VCaP (cell line): ENCODE measurements around the gene SNRPF.
"Not testable (repeated sequence)": the region's sequence is repeated elsewhere in the genome, so short reads cannot be mapped to it uniquely, and the experiment has no call there.

Experiments used
- H3K27ac ChIP-seq: fragments of 450-650 bp; 2 replicates; pipeline ENCODE4 v1.5.1; 2017
- TF ChIP-seq, protein P1 (sequence below): fragments of 450-650 bp; conservative IDR thresholded peaks from 2 replicates; pipeline ENCODE4 v1.5.1; 2017; ENCODE audit warnings: mild to moderate bottlenecking, moderate library complexity

SNRPF gene

DNA sequence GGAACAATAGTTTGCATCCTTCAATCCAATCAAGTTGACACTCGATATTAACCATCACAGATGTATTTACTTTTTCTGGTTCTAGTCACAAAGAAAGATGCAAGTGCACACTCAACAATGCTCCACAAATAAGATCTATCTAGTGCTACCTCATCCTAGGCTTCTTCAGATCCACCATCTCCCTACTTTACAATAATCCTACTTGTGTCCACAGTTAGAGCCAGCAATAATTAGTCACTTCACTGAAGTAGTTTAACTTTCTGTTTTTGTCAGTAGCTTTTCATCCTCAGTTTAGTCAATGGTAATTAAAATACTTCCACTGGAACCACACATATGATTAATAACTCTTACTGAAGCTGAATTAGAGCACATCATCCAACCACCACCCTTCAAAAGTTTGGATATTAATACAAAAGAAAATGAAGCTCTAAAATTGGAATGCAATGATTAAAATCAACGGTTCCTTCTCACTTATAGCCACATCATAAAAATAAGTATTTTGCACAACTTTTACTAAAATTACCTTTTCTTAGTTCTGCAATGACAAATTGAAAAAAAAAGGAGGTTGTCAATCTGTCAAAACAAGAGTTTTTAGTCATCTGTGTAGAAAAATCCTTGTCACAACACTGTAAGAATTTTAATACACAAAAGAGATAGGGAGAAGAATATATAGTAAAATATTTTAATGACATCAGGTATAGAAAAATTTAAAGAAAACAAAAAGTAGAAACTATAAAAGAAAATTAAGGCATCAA, 28.2 kb upstream of the SNRPF start:
- TF ChIP-seq, protein P1, sequence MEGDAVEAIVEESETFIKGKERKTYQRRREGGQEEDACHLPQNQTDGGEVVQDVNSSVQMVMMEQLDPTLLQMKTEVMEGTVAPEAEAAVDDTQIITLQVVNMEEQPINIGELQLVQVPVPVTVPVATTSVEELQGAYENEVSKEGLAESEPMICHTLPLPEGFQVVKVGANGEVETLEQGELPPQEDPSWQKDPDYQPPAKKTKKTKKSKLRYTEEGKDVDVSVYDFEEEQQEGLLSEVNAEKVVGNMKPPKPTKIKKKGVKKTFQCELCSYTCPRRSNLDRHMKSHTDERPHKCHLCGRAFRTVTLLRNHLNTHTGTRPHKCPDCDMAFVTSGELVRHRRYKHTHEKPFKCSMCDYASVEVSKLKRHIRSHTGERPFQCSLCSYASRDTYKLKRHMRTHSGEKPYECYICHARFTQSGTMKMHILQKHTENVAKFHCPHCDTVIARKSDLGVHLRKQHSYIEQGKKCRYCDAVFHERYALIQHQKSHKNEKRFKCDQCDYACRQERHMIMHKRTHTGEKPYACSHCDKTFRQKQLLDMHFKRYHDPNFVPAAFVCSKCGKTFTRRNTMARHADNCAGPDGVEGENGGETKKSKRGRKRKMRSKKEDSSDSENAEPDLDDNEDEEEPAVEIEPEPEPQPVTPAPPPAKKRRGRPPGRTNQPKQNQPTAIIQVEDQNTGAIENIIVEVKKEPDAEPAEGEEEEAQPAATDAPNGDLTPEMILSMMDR: no peak
- H3K27ac ChIP-seq: peak overlapping the region; percentile 44

DNA sequence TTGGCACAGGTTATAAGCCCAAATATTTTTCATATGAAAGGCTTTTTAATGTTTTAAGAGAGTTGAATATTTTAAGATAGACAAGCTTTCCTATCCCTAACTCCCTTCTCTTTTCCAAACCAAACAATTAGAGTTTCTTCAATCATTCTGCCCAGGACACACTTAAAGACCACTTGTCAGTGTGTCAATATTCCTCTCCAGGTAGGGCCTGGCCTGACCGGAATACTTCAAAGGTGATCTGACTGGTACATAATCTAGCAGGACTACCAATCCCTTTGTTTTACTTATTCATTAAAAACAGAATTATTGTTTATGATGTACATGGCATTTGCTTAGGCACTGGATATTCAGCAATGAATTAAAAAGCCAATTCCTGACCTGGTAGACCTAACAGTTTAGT, 24.2 kb upstream of the SNRPF start:
- no peak overlapping the region for H3K27ac ChIP-seq
- TF ChIP-seq, protein P1: no peak

DNA sequence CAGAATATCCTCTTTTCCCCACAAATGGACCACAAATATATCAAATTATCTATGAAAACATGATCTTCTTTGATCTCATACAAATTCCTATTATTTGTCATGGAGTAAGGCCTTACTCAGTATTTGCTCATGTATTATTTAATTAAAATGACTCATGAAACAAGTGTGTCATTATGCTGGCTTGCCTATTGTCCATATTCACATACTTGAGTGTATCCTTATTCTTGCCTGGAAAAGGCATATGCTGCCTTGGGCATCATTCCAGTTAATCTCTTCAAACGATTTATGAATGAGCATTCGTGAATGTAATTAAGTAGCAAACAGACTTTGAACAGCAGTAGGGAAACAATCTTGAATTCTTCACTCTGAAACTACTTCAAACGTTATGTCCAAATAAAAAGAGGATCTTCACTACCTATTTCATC, 22.6 kb upstream of the SNRPF start:
- TF ChIP-seq, protein P1: no peak
- H3K27ac ChIP-seq: peak overlapping the region; percentile 61

DNA sequence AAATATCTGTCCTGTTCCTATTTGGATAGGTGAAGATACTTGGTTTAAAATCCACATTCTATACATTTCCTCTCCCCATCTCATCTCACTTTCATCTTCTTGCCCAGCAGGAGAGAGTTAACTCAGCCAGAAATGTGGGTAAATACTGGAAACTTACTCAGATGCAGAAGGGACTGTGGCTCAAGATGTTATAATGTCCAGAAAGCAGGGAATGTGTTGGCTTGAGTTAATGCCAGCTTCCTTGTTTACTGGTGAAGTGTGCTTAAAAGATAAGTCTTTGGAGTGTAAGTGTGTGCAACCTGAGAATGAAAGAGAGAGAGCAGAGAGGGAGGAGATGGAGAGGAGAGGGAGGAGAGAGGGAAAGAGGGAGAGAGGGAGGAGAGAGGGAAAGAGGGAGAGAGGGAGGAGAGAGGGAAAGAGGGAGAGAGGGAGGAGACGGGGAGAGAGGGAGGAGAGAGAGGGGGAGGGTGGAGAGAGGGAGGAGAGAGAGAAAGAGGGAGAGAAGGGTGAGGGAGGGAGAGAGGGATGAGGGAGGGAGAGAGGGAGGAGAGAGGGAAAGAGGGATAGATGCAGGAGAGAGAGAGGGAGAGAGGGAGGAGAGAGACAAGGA, 22.0 kb upstream of the SNRPF start:
- peak overlapping the region; percentile 61 for H3K27ac ChIP-seq
- TF ChIP-seq, protein P1: no peak

DNA sequence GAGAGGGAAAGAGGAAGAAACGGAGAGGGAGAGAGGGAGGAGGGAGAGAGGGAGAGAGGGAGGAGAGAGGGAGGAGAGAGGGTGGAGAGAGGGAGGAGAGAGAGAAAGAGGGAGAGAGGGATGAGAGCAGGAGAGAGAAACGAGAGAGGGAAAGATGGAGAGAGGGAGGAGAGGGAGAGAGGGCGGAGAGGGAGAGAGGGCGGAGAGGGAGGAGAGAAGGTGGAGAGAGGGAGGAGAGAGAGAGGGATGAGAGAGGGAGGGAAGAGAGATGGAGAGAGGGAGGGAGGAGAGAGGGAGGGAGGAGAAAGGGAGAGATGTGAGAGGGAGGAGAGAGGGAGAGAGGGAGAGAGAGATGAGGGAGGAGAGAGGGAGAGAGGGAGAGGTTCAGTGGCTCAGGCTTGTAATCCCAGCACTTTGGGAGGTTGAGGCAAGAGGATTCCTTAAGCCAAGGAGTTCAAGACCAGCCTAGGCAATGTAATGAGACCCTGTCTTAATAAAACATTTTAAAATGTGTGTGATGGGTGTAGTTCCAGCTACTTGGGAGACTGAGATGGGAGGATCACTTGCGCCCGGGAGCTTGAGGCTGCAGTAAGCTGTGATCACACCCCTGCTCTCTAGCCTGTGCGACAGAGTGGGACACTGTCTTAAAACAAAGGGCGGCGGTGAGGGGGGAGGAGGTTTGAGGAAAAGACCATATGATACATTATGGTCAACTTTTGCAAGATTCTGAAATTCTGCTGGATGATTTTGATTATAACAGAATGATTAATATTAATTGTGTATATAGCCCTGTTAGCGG, 21.3 kb upstream of the SNRPF start:
- TF ChIP-seq, protein P1: no peak
- H3K27ac ChIP-seq: peak overlapping the region; percentile 61

DNA sequence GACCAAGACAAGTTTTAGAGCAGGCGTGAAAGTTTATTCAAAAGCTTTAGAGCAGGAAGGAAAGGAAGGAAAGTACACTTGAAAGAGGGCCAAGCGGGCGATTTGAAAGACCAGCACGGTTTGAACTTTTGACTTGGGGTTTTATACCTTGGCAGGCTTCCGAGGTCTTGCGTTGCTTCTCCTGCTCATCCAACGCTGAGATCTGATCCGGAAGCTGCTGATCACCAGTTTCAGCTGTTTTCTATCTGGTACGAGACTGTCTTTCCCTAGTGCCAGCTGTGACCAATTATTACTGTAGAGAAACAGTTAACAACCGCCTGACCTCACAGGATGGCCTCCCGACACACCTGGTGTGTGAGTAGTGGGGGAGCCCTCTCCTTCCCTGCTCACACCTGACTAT, 20.6 kb upstream of the SNRPF start:
- peak overlapping the region; percentile 61 for H3K27ac ChIP-seq
- TF ChIP-seq, protein P1: no peak

DNA sequence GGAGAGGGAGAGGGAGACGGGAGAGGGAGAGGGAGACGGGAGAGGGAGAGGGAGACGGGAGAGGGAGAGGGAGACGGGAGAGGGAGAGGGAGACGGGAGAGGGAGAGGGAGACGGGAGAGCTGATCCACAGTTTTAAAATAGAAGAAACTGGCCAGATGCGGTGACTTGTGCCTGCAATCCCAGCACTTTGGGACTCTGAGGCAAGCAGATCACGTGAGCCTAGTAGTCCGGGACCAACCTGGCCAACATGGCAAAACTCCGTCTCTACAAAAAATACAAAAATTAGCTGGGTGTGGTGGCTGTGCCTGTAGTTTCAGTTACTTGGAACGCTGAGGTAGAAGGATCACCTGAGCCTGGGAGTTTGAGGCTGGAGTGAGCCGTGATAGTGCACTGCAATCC, 16.3 kb upstream of the SNRPF start:
- H3K27ac ChIP-seq: not testable (repeated sequence)
